ENCODE measurements around the gene GINS1.

DNA sequence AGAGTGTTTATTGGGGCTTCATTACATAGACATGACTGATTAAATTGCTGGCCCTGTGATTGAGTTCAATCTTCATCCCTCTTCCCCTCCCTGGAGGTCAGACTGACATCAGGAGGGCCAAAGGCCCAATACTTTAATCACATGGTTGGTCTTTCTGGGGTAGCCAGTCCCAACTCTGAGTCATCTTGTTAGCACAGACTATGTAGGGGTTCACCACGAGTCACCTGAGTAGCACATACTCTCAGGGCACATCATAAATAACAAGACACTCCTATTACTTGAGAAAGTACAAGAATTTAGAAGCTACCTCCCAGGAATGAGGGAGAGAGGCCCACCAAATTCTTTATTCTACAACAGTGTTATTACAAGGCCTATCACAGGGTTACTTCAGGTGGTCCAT, 11.3 kb downstream of the GINS1 start:
- TF ChIP-seq, protein P1, sequence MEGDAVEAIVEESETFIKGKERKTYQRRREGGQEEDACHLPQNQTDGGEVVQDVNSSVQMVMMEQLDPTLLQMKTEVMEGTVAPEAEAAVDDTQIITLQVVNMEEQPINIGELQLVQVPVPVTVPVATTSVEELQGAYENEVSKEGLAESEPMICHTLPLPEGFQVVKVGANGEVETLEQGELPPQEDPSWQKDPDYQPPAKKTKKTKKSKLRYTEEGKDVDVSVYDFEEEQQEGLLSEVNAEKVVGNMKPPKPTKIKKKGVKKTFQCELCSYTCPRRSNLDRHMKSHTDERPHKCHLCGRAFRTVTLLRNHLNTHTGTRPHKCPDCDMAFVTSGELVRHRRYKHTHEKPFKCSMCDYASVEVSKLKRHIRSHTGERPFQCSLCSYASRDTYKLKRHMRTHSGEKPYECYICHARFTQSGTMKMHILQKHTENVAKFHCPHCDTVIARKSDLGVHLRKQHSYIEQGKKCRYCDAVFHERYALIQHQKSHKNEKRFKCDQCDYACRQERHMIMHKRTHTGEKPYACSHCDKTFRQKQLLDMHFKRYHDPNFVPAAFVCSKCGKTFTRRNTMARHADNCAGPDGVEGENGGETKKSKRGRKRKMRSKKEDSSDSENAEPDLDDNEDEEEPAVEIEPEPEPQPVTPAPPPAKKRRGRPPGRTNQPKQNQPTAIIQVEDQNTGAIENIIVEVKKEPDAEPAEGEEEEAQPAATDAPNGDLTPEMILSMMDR (conservative IDR thresholded peaks at IDR 0.05): no peak
- no peak for TF ChIP-seq ZFX (IDR thresholded peaks at IDR 0.05)

Measured in C4-2B (cell line).